GM21528 (cell line): Measurements from ENCODE around the gene SCAMP1.
A peak's percentile ranks its signal among the peaks of the same experiment; 100 is the strongest.
"Not testable (repeated sequence)": the region's sequence is repeated elsewhere in the genome, so short reads cannot be mapped to it uniquely, and the experiment has no call there.

Experiments
- ATAC-seq: cut with Tn5 transposase; IDR thresholded peaks from one replicate; pipeline ENCODE4 v1.9.1; 2021; ENCODE audit warnings: mild to moderate bottlenecking, moderate library complexity; ENCODE audit not compliant: unreplicated experiment, low FRiP score

SCAMP1 gene

GRCh38 chr5:78360924-78361630, 660 bp downstream of the SCAMP1 start:
- ATAC-seq: peak; percentile 44

GRCh38 chr5:78361631-78361993, 1.2 kb downstream of the SCAMP1 start:
- ATAC-seq: no peak

- no peak for ATAC-seq
Observed at GRCh38 chr5:78362220-78362619, 1.8 kb downstream of the SCAMP1 start.

GRCh38 chr5:78364005-78364404, 3.6 kb downstream of the SCAMP1 start:
- no peak for ATAC-seq

GRCh38 chr5:78367318-78367991, 7.0 kb downstream of the SCAMP1 start:
- no peak for ATAC-seq

- ATAC-seq: no peak
Observed at GRCh38 chr5:78369680-78370079, 9.3 kb downstream of the SCAMP1 start.

- ATAC-seq: no peak
Observed at GRCh38 chr5:78373231-78373630, 12.8 kb downstream of the SCAMP1 start.

- no peak for ATAC-seq
Observed at GRCh38 chr5:78376315-78376714, 15.9 kb downstream of the SCAMP1 start.

GRCh38 chr5:78377056-78377717, 16.8 kb downstream of the SCAMP1 start:
- ATAC-seq: no peak

- ATAC-seq: no peak
Observed at GRCh38 chr5:78377718-78378105, 17.3 kb downstream of the SCAMP1 start.

- ATAC-seq: no peak
Observed at GRCh38 chr5:78387468-78388153, 27.2 kb downstream of the SCAMP1 start.

GRCh38 chr5:78391357-78391756, 30.9 kb downstream of the SCAMP1 start:
- not testable (repeated sequence) for ATAC-seq

GRCh38 chr5:78397831-78398230, 37.4 kb downstream of the SCAMP1 start:
- ATAC-seq: no peak

GRCh38 chr5:78399116-78399515, 38.7 kb downstream of the SCAMP1 start:
- ATAC-seq: no peak

GRCh38 chr5:78404682-78405293, 44.4 kb downstream of the SCAMP1 start:
- no peak for ATAC-seq

GRCh38 chr5:78405829-78406750, 45.7 kb downstream of the SCAMP1 start:
- no peak for ATAC-seq

- ATAC-seq: no peak
Observed at GRCh38 chr5:78407458-78407857, 47.0 kb downstream of the SCAMP1 start.

- ATAC-seq: no peak
Observed at GRCh38 chr5:78411586-78411985, 51.2 kb downstream of the SCAMP1 start.

GRCh38 chr5:78416677-78417425, 56.4 kb downstream of the SCAMP1 start:
- ATAC-seq: no peak
